ENCODE data around the gene EFNA4. TPM values are rescaled to one million over a fixed set of nuclear protein-coding genes. Genes with fewer than 3 reads are reported as not detected.
A peak's percentile ranks its signal among the peaks of the same experiment; 100 is the strongest.

Gene EFNA4
- total and polyA plus RNA-seq, 9 of the 15 experiments (the other 6 are each of a cell fraction or from before 2014, with no cell fraction given): 0.68 to 7.4 (median 6.1) TPM

- TF ChIP-seq HMG20B (CRISPR knock-in tag; IDR thresholded peaks at IDR 0.05) (no peak), TFAM (CRISPR knock-in tag; conservative IDR thresholded peaks at IDR 0.05) (no peak), DLX4 (CRISPR knock-in tag; IDR thresholded peaks at IDR 0.05) (no peak), NFE2L1 (tag; IDR thresholded peaks at IDR 0.05; ENCODE audit: borderline replicate concordance, low read depth) (no peak), FOSL1 (tag; conservative IDR thresholded peaks at IDR 0.05) (no peak), MTA1 (IDR thresholded peaks at IDR 0.05; ENCODE audit: borderline replicate concordance) (no peak), NKRF (IDR thresholded peaks at IDR 0.05; ENCODE audit: borderline replicate concordance) (peak; percentile 57; the same call in 1 of the 2 replicates), NFATC3 (IDR thresholded peaks at IDR 0.05) (no peak), ZNF354B (CRISPR knock-in tag; IDR thresholded peaks at IDR 0.05) (no peak), PBX2 (CRISPR knock-in tag; IDR thresholded peaks at IDR 0.05; ENCODE audit: low read depth) (no peak), PBX2 (tag; conservative IDR thresholded peaks at IDR 0.05; ENCODE audit: low read depth) (no peak), RBFOX2 (IDR thresholded peaks at IDR 0.05; ENCODE audit: low read depth, low read length) (0 out of 2 replicates have a peak, but pooled peaks have one; percentile 26), KLF10 (CRISPR knock-in tag; IDR thresholded peaks at IDR 0.05) (no peak), RBM34 (IDR thresholded peaks at IDR 0.05; ENCODE audit: borderline replicate concordance, insufficient read depth, low read length) (no peak), NBN (IDR thresholded peaks at IDR 0.05; ENCODE audit: low read depth) (no peak), CREM (IDR thresholded peaks at IDR 0.05; ENCODE audit: low read depth) (peak; percentile 48; the same call in 1 of the 2 replicates), MCM5 (IDR thresholded peaks at IDR 0.05; ENCODE audit: low read depth) (no peak), PHF21A (IDR thresholded peaks at IDR 0.05; ENCODE audit: borderline replicate concordance, low read depth) (no peak), ETS2 (tag; IDR thresholded peaks at IDR 0.05; ENCODE audit: borderline replicate concordance, poor library complexity, severe bottlenecking) (no peak), NR0B1 (IDR thresholded peaks at IDR 0.05; ENCODE audit: partially characterized antibody) (no peak), USF2 (CRISPR knock-in tag; IDR thresholded peaks at IDR 0.05) (peak; percentile 70)
Observed at GRCh38 chr1:155091071-155092051, 27.8 kb downstream of the EFNA4 start (continued).

All from K562 (cell line).